ENCODE results near the gene ATXN7. TPM values are rescaled to one million over a fixed set of nuclear protein-coding genes. Genes with fewer than 3 reads are reported as not detected.

ATXN7 gene
- total and polyA plus RNA-seq, 4 donors, result 2.8 to 13.6 (median 5.6) TPM

DNA sequence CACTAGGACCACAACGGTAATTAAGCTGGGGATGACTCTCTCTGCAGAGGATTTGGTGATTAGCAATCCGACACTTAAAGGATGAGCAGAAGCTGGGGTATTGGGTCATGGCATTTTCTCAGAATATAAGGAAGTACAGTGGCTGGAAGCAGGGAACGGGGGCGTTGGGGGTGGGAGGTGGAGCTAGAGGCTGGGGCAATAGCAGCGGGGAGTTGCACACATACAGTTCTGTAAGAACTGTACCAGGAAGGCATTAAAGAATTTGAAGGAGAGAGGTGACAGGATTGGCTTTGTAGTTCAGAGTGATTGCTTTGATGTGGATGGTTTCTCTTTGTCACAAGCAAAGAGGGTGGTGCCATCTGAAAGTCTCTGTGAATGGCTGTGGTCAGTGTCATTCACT lies 131.4 kb downstream of the ATXN7 start:
- Histone ChIP-seq H3K9ac (ENCODE audit: low read depth in 1 of 2, low read length in 2 of 2) (no peak overlapping the region), H3K36me3 (ENCODE audit: control insufficient read depth in 4 of 4, insufficient read depth in 3 of 4, low read depth in 1 of 4, low read length in 3 of 4) (peaks cover 4 to 57% (median 48%) of the 10 kb centered on the region in 4 donors), H3K27me3 (ENCODE audit: control insufficient read depth in 4 of 4, insufficient read depth in 4 of 4, low read length in 3 of 4) (no peaks in the 10 kb centered on the region), H3K4me1 (ENCODE audit: control insufficient read depth in 4 of 4, insufficient read depth in 4 of 4, low read length in 3 of 4) (peaks cover 0 to 17% (median 11%) of the 10 kb centered on the region in 4 donors), H3K9me3 (ENCODE audit: control insufficient read depth in 4 of 4, low read length in 3 of 4) (no peaks in the 10 kb centered on the region), H3K4me3 (ENCODE audit: low read depth in 1 of 3, low read length in 3 of 3) (no peak overlapping the region), H3K27ac (ENCODE audit: low read depth in 1 of 2, low read length in 2 of 2) (no peak overlapping the region)
- TF ChIP-seq TAF1 (conservative IDR thresholded peaks at IDR 0.05) (no peak), HNF4A (conservative IDR thresholded peaks at IDR 0.05) (no peak), FOXA1 (IDR thresholded peaks at IDR 0.05) (no peak), NR2F2 (IDR thresholded peaks at IDR 0.05) (no peak), JUND (IDR thresholded peaks at IDR 0.05) (no peak), GABPA (IDR thresholded peaks at IDR 0.05 in 1 of 2, conservative IDR thresholded peaks at IDR 0.05 in 1 of 2) (no peak), HNF4G (IDR thresholded peaks at IDR 0.05) (no peak), YY1 (IDR thresholded peaks at IDR 0.05) (no peak), FOXA2 (IDR thresholded peaks at IDR 0.05) (no peak), SP1 (IDR thresholded peaks at IDR 0.05) (no peak), EGR1 (IDR thresholded peaks at IDR 0.05; ENCODE audit: low read depth in 2 of 2) (no peak), RAD21 (IDR thresholded peaks at IDR 0.05) (no peak)
- TF ChIP-seq, protein P1, sequence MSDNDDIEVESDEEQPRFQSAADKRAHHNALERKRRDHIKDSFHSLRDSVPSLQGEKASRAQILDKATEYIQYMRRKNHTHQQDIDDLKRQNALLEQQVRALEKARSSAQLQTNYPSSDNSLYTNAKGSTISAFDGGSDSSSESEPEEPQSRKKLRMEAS (IDR thresholded peaks at IDR 0.05), result no peak
- TF ChIP-seq, protein P2, sequence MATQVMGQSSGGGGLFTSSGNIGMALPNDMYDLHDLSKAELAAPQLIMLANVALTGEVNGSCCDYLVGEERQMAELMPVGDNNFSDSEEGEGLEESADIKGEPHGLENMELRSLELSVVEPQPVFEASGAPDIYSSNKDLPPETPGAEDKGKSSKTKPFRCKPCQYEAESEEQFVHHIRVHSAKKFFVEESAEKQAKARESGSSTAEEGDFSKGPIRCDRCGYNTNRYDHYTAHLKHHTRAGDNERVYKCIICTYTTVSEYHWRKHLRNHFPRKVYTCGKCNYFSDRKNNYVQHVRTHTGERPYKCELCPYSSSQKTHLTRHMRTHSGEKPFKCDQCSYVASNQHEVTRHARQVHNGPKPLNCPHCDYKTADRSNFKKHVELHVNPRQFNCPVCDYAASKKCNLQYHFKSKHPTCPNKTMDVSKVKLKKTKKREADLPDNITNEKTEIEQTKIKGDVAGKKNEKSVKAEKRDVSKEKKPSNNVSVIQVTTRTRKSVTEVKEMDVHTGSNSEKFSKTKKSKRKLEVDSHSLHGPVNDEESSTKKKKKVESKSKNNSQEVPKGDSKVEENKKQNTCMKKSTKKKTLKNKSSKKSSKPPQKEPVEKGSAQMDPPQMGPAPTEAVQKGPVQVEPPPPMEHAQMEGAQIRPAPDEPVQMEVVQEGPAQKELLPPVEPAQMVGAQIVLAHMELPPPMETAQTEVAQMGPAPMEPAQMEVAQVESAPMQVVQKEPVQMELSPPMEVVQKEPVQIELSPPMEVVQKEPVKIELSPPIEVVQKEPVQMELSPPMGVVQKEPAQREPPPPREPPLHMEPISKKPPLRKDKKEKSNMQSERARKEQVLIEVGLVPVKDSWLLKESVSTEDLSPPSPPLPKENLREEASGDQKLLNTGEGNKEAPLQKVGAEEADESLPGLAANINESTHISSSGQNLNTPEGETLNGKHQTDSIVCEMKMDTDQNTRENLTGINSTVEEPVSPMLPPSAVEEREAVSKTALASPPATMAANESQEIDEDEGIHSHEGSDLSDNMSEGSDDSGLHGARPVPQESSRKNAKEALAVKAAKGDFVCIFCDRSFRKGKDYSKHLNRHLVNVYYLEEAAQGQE (IDR thresholded peaks at IDR 0.05), result no peak
- TF ChIP-seq, protein P3, sequence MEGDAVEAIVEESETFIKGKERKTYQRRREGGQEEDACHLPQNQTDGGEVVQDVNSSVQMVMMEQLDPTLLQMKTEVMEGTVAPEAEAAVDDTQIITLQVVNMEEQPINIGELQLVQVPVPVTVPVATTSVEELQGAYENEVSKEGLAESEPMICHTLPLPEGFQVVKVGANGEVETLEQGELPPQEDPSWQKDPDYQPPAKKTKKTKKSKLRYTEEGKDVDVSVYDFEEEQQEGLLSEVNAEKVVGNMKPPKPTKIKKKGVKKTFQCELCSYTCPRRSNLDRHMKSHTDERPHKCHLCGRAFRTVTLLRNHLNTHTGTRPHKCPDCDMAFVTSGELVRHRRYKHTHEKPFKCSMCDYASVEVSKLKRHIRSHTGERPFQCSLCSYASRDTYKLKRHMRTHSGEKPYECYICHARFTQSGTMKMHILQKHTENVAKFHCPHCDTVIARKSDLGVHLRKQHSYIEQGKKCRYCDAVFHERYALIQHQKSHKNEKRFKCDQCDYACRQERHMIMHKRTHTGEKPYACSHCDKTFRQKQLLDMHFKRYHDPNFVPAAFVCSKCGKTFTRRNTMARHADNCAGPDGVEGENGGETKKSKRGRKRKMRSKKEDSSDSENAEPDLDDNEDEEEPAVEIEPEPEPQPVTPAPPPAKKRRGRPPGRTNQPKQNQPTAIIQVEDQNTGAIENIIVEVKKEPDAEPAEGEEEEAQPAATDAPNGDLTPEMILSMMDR (IDR thresholded peaks at IDR 0.05; ENCODE audit: low read depth, low read length, missing input control), result no peak
- TF ChIP-seq, protein P4, sequence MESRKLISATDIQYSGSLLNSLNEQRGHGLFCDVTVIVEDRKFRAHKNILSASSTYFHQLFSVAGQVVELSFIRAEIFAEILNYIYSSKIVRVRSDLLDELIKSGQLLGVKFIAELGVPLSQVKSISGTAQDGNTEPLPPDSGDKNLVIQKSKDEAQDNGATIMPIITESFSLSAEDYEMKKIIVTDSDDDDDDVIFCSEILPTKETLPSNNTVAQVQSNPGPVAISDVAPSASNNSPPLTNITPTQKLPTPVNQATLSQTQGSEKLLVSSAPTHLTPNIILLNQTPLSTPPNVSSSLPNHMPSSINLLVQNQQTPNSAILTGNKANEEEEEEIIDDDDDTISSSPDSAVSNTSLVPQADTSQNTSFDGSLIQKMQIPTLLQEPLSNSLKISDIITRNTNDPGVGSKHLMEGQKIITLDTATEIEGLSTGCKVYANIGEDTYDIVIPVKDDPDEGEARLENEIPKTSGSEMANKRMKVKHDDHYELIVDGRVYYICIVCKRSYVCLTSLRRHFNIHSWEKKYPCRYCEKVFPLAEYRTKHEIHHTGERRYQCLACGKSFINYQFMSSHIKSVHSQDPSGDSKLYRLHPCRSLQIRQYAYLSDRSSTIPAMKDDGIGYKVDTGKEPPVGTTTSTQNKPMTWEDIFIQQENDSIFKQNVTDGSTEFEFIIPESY (IDR thresholded peaks at IDR 0.05), result no peak
- TF ChIP-seq, protein P5, sequence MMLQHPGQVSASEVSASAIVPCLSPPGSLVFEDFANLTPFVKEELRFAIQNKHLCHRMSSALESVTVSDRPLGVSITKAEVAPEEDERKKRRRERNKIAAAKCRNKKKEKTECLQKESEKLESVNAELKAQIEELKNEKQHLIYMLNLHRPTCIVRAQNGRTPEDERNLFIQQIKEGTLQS (IDR thresholded peaks at IDR 0.05), result no peak
- DNase-seq (ENCODE audit: low spot score), result no peak
- WGBS, result 88% methylated on average over 5 of the region's 5 CpGs

All from liver (tissue), 9 donors.